SHP77 treated with DMSO at 0.1 percent for 48 hours (cell line): ENCODE measurements around the gene MLN.

Source experiments
- DNase-seq: peaks from one replicate; lab custom pipeline; 2025; lab: John Stamatoyannopoulos, UW

Gene MLN, protein sequence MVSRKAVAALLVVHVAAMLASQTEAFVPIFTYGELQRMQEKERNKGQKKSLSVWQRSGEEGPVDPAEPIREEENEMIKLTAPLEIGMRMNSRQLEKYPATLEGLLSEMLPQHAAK

GRCh38 chr6:33803571-33804053 is at the start of gene MLN:
MLN (minus strand) TSS chr6:33804003; CDS start chr6:33801163, 2,840 bp downstream.
- DNase-seq = no peak

DNA sequence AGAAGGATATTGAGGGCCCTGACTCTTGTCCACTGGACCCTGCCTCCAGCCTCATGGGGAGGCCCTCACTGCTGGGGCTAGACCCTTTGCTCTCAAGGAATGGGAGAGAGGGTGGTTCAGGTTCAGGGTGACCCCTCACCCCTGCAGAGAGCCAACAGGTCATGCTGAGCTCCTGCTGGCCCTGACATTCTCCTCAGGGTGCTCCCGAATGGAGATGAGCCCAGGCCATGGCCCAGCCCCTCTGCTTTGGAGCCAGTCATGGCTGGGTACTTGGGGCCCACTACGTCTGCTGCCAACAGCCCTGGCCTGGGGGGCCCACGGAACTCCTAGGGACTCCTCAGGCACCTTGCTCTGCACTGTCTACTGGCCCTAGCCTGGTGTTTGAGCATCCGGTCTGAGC is 49.2 kb upstream of the MLN start:
- no peak for DNase-seq

DNA sequence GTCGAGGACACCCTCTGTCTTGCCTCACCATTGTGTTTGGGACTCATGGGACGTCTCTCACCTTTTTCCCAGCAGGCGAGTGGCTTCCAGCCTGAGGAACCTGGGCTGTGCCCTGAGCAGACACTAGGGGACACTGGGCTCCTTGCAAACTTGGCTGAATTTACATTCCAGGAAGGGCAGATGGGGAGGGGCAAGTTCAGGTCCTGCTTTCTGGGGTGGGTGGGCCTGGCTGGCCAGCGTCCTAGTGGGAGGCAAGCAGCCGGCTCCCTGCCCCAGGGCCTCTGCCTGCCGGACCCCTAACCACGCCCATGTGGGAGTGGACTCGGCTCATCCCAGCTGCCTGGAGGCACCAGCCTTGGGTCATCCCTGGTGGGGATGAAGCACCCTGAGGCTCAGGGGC is 48.2 kb upstream of the MLN start:
- DNase-seq = no peak

- no peak for DNase-seq
Measured at GRCh38 chr6:33850869-33851541, 47.2 kb upstream of the MLN start.

GRCh38 chr6:33850296-33850695 is 46.5 kb upstream of the MLN start:
- no peak for DNase-seq

GRCh38 chr6:33849500-33850075 is 45.8 kb upstream of the MLN start:
- DNase-seq = no peak

GRCh38 chr6:33848484-33848883 is 44.7 kb upstream of the MLN start:
- DNase-seq = no peak

GRCh38 chr6:33847867-33848266 is 44.1 kb upstream of the MLN start:
- DNase-seq = no peak

- DNase-seq = no peak
Measured at GRCh38 chr6:33847078-33847477, 43.3 kb upstream of the MLN start.

GRCh38 chr6:33846226-33846625 is 42.4 kb upstream of the MLN start:
- DNase-seq = no peak

GRCh38 chr6:33845031-33845745 is 41.4 kb upstream of the MLN start:
- no peak for DNase-seq

- no peak for DNase-seq
Measured at GRCh38 chr6:33843131-33844121, 39.6 kb upstream of the MLN start.

GRCh38 chr6:33841868-33842267 is 38.1 kb upstream of the MLN start:
- no peak for DNase-seq

DNA sequence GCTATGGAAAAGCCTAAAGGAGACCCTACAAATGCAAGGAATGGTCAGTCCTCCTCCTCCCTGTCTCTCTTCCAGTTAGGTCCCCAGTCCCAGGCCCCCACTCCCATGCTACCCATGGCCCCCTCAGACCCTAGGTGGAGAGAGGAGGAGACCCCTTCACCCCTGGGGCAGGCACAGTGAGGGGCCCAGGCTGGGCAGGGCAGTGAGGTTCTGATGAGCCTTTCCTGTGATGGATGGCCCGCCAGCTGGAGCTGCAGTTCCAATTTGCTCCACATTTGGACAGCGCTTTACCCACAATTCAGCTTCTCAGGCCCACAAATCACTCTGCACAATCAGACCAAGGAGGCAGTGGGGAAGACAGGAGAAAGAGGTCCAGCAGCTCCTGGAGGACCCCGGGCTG is 37.3 kb upstream of the MLN start:
- no peak for DNase-seq

DNA sequence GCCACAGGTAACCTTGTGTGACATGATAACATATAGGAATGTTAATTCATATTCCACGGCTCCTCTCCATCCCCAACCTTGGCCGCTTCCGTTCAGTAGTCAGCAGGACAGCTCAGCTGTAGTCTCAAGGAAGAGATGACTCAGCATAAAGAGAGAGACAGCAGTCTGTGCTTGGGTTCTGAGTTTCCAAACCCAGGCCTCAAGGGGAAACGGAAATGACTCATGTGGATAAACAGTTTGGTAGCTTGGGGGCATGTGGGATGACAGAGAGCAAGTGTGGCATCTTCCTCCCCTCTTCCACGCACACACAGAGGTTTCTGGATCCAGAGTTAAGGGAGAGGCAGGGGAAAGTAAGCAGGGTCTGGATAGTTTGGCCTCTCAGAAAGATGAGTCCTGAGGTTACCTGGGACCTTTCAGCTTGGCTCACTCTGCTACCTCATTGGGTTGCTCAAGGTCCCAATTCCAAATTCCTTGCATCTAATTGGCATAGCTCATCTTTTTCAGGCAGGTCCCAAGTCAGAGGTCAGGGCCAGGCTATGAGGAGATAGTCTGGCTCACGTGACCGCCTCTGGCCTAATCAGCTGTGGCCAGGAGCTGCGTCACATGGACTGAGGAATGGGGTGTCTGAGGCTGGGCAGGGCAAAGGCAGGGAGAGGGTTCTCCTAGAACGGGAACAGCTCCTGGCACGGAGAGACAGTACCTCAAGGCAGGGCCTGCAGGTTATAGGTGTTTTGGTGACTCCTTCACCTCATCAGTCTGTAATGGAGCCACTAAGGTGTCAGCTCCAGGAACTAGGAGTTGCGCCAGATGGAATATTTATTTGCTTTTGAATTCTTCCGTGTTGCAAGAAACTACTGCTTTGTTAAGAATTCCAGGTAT is 36.5 kb upstream of the MLN start:
- DNase-seq = peak; percentile 80

DNA sequence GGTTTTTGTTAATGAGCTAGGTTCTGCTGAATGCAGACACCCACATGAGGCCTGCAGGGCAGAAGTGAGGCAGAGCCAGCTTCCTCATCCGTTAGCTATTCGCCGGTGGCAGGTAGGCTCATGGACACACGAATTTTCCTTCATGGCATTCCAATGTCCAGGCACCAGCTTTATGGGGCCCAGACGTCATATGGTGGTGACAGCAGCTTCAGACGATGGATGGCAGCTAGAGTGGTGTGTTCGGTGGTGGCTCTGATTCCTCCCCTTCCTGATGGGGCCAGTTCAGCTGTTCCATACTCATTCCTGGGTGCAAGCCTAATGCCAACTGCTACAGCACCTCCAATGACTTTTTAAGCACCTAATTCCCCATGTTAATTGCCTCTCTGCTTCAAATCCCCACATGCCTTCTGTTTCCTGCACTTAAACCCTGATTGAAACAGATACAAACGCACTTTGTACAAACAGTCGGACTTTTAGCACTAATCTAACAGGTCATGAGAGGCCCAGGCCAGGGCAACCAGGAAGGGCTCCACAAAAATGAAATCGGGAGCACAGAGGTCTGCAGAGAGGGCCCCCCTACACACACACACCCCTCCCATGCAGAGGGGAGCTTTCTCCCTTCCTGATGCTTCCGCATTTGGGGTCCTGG is 35.7 kb upstream of the MLN start:
- peak; percentile 34 for DNase-seq

DNA sequence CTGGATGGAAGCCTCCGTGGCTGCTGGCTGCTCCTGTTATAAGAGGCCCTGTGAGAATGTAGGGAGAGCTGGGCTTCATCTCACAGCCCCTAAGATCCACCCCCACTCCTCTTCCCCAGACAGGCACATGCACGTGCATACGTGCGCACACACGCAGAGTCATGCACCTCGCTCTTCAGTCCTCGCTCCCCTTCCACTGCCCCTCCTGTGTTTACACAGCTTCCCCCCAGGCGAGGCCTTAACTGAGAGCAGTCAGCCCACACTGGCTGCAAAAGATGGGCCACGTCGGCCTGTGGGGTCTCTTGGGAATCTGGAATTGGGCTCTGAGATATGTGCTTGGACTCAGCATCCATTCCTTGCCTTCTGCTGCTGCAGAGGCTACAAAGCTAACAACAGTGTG is 35.2 kb upstream of the MLN start:
- peak; percentile 42 for DNase-seq

DNA sequence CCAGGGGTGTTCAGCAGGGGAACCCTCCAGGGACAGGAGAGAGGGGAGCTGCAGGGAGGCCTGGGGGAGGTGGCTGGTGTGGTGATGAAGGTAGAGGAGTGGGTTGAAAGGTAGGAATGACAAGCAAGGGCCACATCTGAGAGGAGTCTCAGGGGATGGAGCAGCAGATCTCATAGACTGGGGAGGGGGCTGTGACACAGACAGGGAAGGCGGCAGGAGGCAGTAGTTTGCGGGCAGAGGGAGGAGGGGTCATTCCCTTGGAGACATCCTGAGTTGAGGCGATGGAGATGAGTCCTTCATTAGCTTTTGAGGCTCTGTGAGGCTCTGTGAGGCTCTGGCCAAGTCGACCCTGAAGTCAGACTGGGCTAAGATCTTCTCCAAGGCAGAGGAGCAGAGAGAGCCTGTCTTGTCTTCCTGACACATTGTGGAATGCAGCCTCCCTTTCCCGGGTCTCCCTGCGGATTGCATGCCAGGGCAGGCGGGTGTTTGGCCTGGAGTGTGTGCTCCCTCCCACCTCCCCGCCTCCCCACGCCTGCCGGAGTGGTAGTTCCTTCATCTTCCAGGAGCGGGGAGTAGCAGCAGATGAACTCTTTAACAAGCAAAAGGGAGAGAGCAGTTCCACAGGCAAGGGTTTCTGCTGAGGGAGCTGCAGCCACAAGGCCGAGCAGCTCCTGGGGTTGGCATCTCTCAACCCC is 34.3 kb upstream of the MLN start:
- DNase-seq = no peak

- no peak for DNase-seq
Measured at GRCh38 chr6:33836806-33837469, 33.1 kb upstream of the MLN start.
